MCF 10A (cell line): ENCODE measurements around the gene PNPT1. TPM values are rescaled to one million over a fixed set of nuclear protein-coding genes. Genes with fewer than 3 reads are reported as not detected.
A peak's percentile ranks its signal among the peaks of the same experiment; 100 is the strongest.

Source experiments
- BruUV-seq: library from RNA; stranded (reverse); fragments of 400-500 nt; replicated peaks from 2 replicates; lab custom pipeline; 2021; lab: Mats Ljungman, UMichigan
- CTCF ChIA-PET: fragments of 300-600 bp; sonication (Branson Sonifier 250); formaldehyde crosslinking; extraction: SDS; loops from one replicate; lab custom pipeline; 2021; ENCODE audit warnings: antibody characterized with exemption, inconsistent platforms; lab: Yijun Ruan, JAX
- POLR2A ChIA-PET: fragments of 300-600, 350-650 bp; sonication (Branson Sonifier 250); formaldehyde crosslinking; extraction: SDS; loops from one replicate; lab custom pipeline; 2020; ENCODE audit warnings: antibody characterized with exemption, inconsistent platforms; lab: Yijun Ruan, JAX
- DNase-seq: peaks from one replicate; pipeline ENCODE4 v3.0.0-alpha.2; 2018; ENCODE audit not compliant: unreplicated experiment
- H3K27ac Mint-ChIP-seq: one replicate; pipeline ENCODE4 v1.8.0; 2022; ENCODE audit warnings: mild to moderate bottlenecking, low read depth, mixed read lengths; ENCODE audit not compliant: unreplicated experiment
- H3K27me3 Mint-ChIP-seq: one replicate; pipeline ENCODE4 v1.8.0; 2022; ENCODE audit warnings: mixed read lengths; ENCODE audit not compliant: insufficient read depth, unreplicated experiment
- H3K36me3 Mint-ChIP-seq: one replicate; pipeline ENCODE4 v1.8.0; 2022; ENCODE audit warnings: mild to moderate bottlenecking, moderate library complexity, mixed read lengths; ENCODE audit not compliant: insufficient read depth, unreplicated experiment
- H3K4me1 Mint-ChIP-seq: one replicate; pipeline ENCODE4 v1.8.0; 2022; ENCODE audit warnings: mixed read lengths; ENCODE audit not compliant: insufficient read depth, unreplicated experiment
- H3K4me3 Mint-ChIP-seq: one replicate; pipeline ENCODE4 v1.8.0; 2022; ENCODE audit warnings: mild to moderate bottlenecking, moderate library complexity, mixed read lengths; ENCODE audit not compliant: unreplicated experiment
- H3K9me3 Mint-ChIP-seq: one replicate; pipeline ENCODE4 v1.8.0; 2022; ENCODE audit warnings: mixed read lengths; ENCODE audit not compliant: unreplicated experiment
- CTCF ChIP-seq: fragments of 200-600 bp; IDR thresholded peaks from one replicate; pipeline ENCODE4 v1.8.0; 2022; ENCODE audit warnings: antibody characterized with exemption, mild to moderate bottlenecking; ENCODE audit not compliant: unreplicated experiment
- intact Hi-C: fragments of 100-400 bp; cut with micrococcal nuclease; formaldehyde crosslinking; loops from 2 replicates; pipeline ENCODE4 v1.14.1; 2022
- total RNA-seq: library from RNA; stranded (reverse); gene quantifications from 2 replicates; pipeline ENCODE4 v1.2.3, GENCODE V29; 2022

PNPT1 gene
- total RNA-seq, 1 experiment from 2014 or later = 56.8 TPM

GRCh38 chr2:55609938-55610578 lies 83.6 kb downstream of the PNPT1 start:
- ChIA-PET CTCF (interaction anchor here (1.2 kb wide), 1 partner anchor 67 kb away, joined by 3 read pairs; no protein-coding TSS in a partner anchor), POLR2A (interaction anchor here (1.2 to 1.6 kb wide), 5 partner anchors 8 to 17 kb away, joined by 3 to 5 read pairs (median 5); partner anchors contain the start of gene PPP4R3B)
- peaks cover 7% of the 10 kb centered on the region for H3K4me1 Mint-ChIP-seq
- no peak overlapping the region for H3K4me3 Mint-ChIP-seq
- no peaks in the 10 kb centered on the region for H3K27me3 Mint-ChIP-seq
- no peak for TF ChIP-seq CTCF
- no peak for DNase-seq
- H3K27ac Mint-ChIP-seq = no peak overlapping the region
- no peaks in the 10 kb centered on the region for H3K9me3 Mint-ChIP-seq
- BruUV-seq = no TSS peak
- intact Hi-C loops = no loop called here
- peaks cover 52% of the 10 kb centered on the region for H3K36me3 Mint-ChIP-seq

DNA sequence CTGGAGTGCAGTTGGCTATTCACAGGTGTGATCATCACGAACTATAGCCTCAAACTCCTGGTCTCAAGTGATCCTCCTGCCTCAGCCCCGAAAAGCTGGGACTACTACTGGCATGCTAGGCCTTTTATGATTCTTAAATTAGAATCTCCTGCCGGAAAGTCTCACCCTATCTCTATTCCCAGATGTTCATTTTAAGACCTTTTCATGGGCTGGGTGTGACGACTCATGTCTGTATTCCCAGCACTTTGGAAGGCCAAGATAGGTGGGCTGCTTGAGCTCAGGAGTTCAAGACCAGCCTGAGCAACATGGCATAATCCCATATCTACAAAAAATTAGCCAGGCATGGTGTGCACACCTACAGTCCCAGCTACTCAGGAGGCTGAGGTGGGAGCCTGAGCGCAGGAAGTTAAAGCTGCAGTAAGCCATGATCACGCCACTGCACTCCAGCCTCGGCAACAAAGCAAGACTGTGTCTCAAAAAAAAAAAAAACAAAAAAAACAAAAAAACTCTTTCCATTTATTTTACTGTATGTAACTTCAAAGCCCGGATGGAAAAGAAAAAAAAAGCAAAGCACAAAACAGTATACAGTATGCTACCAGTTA lies 84.3 kb downstream of the PNPT1 start:
- Mint-ChIP-seq H3K4me1 (peaks cover 3% of the 10 kb centered on the region), H3K27ac (no peak overlapping the region), H3K9me3 (no peaks in the 10 kb centered on the region), H3K4me3 (no peak overlapping the region), H3K27me3 (no peaks in the 10 kb centered on the region), H3K36me3 (peaks cover 53% of the 10 kb centered on the region)
- ChIA-PET POLR2A (interaction anchor here (0.7 to 1.6 kb wide), 3 partner anchors 9 to 91 kb away, joined by 3 to 5 read pairs (median 4); partner anchors contain the start of gene PPP4R3B), CTCF (interaction anchor here (0.6 to 0.7 kb wide), 3 partner anchors 101 to 703 kb away, joined by 3 to 4 read pairs (median 3); no protein-coding TSS in a partner anchor)
- no TSS peak for BruUV-seq
- no peak for TF ChIP-seq CTCF
- intact Hi-C loops = no loop called here
- DNase-seq = no peak

GRCh38 chr2:55607717-55608116 lies 85.9 kb downstream of the PNPT1 start:
- Mint-ChIP-seq H3K4me1 (no peaks in the 10 kb centered on the region), H3K4me3 (no peak overlapping the region), H3K9me3 (no peaks in the 10 kb centered on the region), H3K36me3 (peaks cover 54% of the 10 kb centered on the region), H3K27me3 (no peaks in the 10 kb centered on the region), H3K27ac (no peak overlapping the region)
- intact Hi-C loops = no loop called here
- CTCF ChIA-PET = no interaction called here
- POLR2A ChIA-PET = no interaction called here
- no peak for DNase-seq
- BruUV-seq = no TSS peak
- TF ChIP-seq CTCF = no peak

GRCh38 chr2:55604027-55604565 lies 89.5 kb downstream of the PNPT1 start:
- intact Hi-C loops = no loop called here
- no peak overlapping the region for H3K4me3 Mint-ChIP-seq
- peaks cover 8% of the 10 kb centered on the region for H3K4me1 Mint-ChIP-seq
- ChIA-PET CTCF (interaction anchor here (1.4 kb wide), 1 partner anchor 14 kb away, joined by 5 read pairs; no protein-coding TSS in a partner anchor), POLR2A (interaction anchor here (1.0 to 1.7 kb wide), 3 partner anchors 9 to 14 kb away, joined by 3 to 5 read pairs (median 3); partner anchors contain the start of gene PPP4R3B)
- H3K36me3 Mint-ChIP-seq = peaks cover 57% of the 10 kb centered on the region
- peak overlapping the region; percentile 16 for H3K27ac Mint-ChIP-seq
- DNase-seq = no peak
- no peaks in the 10 kb centered on the region for H3K27me3 Mint-ChIP-seq
- no TSS peak for BruUV-seq
- H3K9me3 Mint-ChIP-seq = no peaks in the 10 kb centered on the region
- no peak for TF ChIP-seq CTCF
